ENCODE data around the gene ADGB.

ADGB gene

DNA sequence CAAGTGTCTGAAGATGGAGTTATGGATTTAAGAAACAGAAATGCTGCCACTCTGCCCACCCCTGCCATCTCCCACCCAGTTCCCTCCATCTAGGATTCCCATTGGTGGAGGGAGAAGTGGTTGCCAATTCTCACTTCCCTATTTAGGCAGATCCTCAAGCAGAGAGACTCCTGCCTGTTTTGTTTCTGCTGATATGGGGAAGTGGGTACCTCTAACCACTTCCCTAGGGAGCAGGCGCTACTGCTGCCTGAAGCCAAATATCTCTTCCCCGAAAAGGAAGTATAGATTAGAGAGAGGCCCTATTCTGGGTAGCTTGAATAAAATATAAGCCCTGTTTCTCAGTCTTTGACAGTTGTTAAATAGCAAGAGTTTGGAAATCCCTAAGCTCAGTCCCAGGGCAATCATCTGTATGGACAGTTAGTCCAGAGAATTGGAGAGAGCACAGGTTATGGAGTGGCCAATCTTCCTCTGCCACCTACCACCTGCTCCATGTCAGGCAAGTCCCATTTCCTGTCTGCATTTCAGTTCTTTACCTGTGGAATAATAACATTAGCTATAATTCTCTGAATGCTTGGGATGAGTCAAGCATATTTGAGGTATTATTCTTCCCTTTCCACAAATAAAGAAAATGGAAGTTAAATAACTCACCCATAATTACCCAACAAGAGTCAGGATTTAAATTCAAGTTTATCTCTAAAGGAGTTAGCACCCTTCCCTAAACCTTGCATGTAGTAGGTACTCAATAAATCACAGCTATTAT is 2.6 kb upstream of the ADGB start:
- Histone ChIP-seq H3K27me3 (ENCODE audit: low read depth, low read length) (no peaks in the 10 kb centered on the region), H4K20me1 (ENCODE audit: insufficient read depth, low read length) (no peaks in the 10 kb centered on the region), H2AFZ (ENCODE audit: low read depth, low read length) (no peak overlapping the region), H3K4me3 (ENCODE audit: low read length) (no peak overlapping the region), H3K4me2 (ENCODE audit: low read length) (no peak overlapping the region), H3K9me3 (ENCODE audit: insufficient read depth, low read length) (no peaks in the 10 kb centered on the region), H3K36me3 (replicated peaks; ENCODE audit: low read depth, low read length) (no peaks in the 10 kb centered on the region), H3K4me1 (ENCODE audit: low read length) (no peaks in the 10 kb centered on the region; the same call in 1 of the 2 replicates), H3K27ac (ENCODE audit: low read length) (no peak overlapping the region), H3K79me2 (ENCODE audit: low read length) (no peaks in the 10 kb centered on the region), H3K9ac (ENCODE audit: low read length) (no peak overlapping the region)
- no peak for TF ChIP-seq EZH2phosphoT487 (IDR thresholded peaks at IDR 0.05; ENCODE audit: low read depth)
- TF ChIP-seq CTCF (IDR thresholded peaks at IDR 0.05; ENCODE audit: low read depth, low read length): no peak

DNA sequence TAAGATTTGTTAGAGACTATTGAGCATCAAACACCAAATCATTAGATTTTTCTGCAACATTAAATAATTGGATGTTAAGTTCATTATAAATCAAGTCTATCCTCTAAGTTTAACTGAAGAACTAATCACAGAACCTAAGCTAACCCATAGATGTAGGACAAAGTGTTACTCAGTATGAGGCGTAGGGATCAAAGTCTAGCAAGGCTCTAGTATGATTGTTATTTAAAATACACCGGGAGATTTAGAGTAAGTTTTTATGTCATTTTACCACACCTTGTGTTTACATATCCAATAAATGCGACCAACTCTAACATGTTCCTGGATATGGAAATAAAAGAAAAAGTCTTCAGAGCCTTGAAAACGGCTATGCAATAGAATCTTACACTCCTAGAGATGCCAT is 2.6 kb downstream of the ADGB start:
- H3K4me1 ChIP-seq (ENCODE audit: low read length): no peaks in the 10 kb centered on the region
- no peaks in the 10 kb centered on the region for H3K9me3 ChIP-seq (ENCODE audit: insufficient read depth, low read length)
- H3K79me2 ChIP-seq (ENCODE audit: low read length): no peaks in the 10 kb centered on the region
- H3K27ac ChIP-seq (ENCODE audit: low read length): no peak overlapping the region
- H3K4me3 ChIP-seq (ENCODE audit: low read length): no peak overlapping the region
- H3K36me3 ChIP-seq (replicated peaks; ENCODE audit: low read depth, low read length): no peaks in the 10 kb centered on the region
- no peaks in the 10 kb centered on the region for H3K27me3 ChIP-seq (ENCODE audit: low read depth, low read length)
- no peak overlapping the region for H3K4me2 ChIP-seq (ENCODE audit: low read length)
- TF ChIP-seq EZH2phosphoT487 (IDR thresholded peaks at IDR 0.05; ENCODE audit: low read depth) (no peak), CTCF (IDR thresholded peaks at IDR 0.05; ENCODE audit: low read depth, low read length) (no peak)
- H2AFZ ChIP-seq (ENCODE audit: low read depth, low read length): no peak overlapping the region
- no peak overlapping the region for H3K9ac ChIP-seq (ENCODE audit: low read length)
- no peaks in the 10 kb centered on the region for H4K20me1 ChIP-seq (ENCODE audit: insufficient read depth, low read length)

DNA sequence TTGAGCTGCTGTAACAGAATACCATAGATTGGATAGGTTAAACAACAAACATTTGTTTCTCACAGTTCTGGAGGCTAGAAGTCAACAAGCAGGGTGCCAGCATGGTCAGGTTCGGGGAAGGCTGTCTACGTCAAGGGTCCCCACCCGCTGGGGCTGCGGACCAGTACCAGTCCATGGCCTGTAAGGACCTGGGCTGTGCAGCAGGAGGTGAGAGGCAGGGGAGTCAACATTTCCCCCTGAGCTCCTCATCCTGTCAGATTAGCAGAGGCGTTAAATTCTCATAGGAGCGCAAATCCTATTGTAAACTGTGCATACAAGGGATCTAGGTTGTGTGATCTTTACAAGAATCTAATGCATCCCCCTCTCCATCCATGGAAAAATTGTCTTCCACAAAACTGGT is 3.8 kb downstream of the ADGB start:
- H3K4me3 ChIP-seq (ENCODE audit: low read length): no peak overlapping the region
- H3K36me3 ChIP-seq (replicated peaks; ENCODE audit: low read depth, low read length): no peaks in the 10 kb centered on the region
- H3K9me3 ChIP-seq (ENCODE audit: insufficient read depth, low read length): no peaks in the 10 kb centered on the region

DNA sequence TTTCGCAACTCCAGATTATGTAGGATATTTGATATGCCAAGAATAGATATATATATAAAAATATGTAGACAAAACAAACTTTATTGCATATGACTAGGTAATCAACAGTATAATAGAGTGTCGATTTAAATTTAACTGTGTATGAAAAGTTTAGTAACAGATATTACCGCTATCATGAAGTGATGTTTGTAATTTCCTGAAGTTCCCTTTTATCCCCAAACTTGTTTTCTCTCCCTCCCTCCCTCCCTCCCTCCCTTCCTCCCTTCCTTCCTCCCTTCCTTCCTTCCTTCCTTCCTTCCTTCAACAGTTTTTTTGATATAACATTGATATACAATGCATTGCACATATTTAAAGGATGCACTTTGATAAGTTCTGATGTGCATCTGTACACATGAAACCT is 15.2 kb downstream of the ADGB start:
- no peaks in the 10 kb centered on the region for H4K20me1 ChIP-seq (ENCODE audit: insufficient read depth, low read length)
- TF ChIP-seq EZH2phosphoT487 (IDR thresholded peaks at IDR 0.05; ENCODE audit: low read depth) (no peak), CTCF (IDR thresholded peaks at IDR 0.05; ENCODE audit: low read depth, low read length) (no peak)
- H2AFZ ChIP-seq (ENCODE audit: low read depth, low read length): no peak overlapping the region
- no peak overlapping the region for H3K9ac ChIP-seq (ENCODE audit: low read length)
- H3K27ac ChIP-seq (ENCODE audit: low read length): no peak overlapping the region
- H3K4me2 ChIP-seq (ENCODE audit: low read length): no peak overlapping the region
- no peaks in the 10 kb centered on the region for H3K27me3 ChIP-seq (ENCODE audit: low read depth, low read length)
- H3K9me3 ChIP-seq (ENCODE audit: insufficient read depth, low read length): no peaks in the 10 kb centered on the region
- H3K4me3 ChIP-seq (ENCODE audit: low read length): no peak overlapping the region
- H3K79me2 ChIP-seq (ENCODE audit: low read length): no peaks in the 10 kb centered on the region
- no peaks in the 10 kb centered on the region for H3K4me1 ChIP-seq (ENCODE audit: low read length)
- no peaks in the 10 kb centered on the region for H3K36me3 ChIP-seq (replicated peaks; ENCODE audit: low read depth, low read length)

More for the DNA sequence above, 3.8 kb downstream of the ADGB start:
- Histone ChIP-seq H3K4me2 (ENCODE audit: low read length) (no peak overlapping the region), H2AFZ (ENCODE audit: low read depth, low read length) (no peak overlapping the region), H3K27me3 (ENCODE audit: low read depth, low read length) (no peaks in the 10 kb centered on the region), H3K79me2 (ENCODE audit: low read length) (no peaks in the 10 kb centered on the region), H3K4me1 (ENCODE audit: low read length) (no peaks in the 10 kb centered on the region), H4K20me1 (ENCODE audit: insufficient read depth, low read length) (no peaks in the 10 kb centered on the region), H3K27ac (ENCODE audit: low read length) (no peak overlapping the region), H3K9ac (ENCODE audit: low read length) (no peak overlapping the region)
- TF ChIP-seq CTCF (IDR thresholded peaks at IDR 0.05; ENCODE audit: low read depth, low read length) (no peak), EZH2phosphoT487 (IDR thresholded peaks at IDR 0.05; ENCODE audit: low read depth) (no peak)
